GM12878 (cell line): ENCODE measurements around the gene GGCX. TPM values are rescaled to one million over a fixed set of nuclear protein-coding genes. Genes with fewer than 3 reads are reported as not detected.

Source experiments
- ATAC-seq: fragments of 200-7000 bp; cut with Tn5 transposase; 3 replicates; pipeline ENCODE4 v1.9.1; 2020; ENCODE audit warnings: mild to moderate bottlenecking, moderate library complexity
- BruUV-seq: library from RNA; stranded (reverse); fragments of 400-500 nt; replicated peaks from 2 replicates; lab custom pipeline; 2021; lab: Mats Ljungman, UMichigan
- CTCF ChIA-PET: fragments of 300-600 bp; sonication (Branson Sonifier 250); formaldehyde crosslinking; extraction: SDS; loops from one replicate; lab custom pipeline; 2021; ENCODE audit warnings: inconsistent platforms; lab: Yijun Ruan, JAX
- POLR2A ChIA-PET: fragments of 350-600 bp; formaldehyde crosslinking; extraction: SDS; loops from one replicate; lab custom pipeline; 2021; ENCODE audit warnings: inconsistent platforms; lab: Charles Lee
- RAD21 ChIA-PET: fragments of 300-600 bp; sonication (Branson Sonifier 250); formaldehyde crosslinking; loops from one replicate; lab custom pipeline; 2023; ENCODE audit warnings: antibody characterized with exemption; ENCODE audit not compliant: unreplicated experiment; lab: Charles Lee
- SMC1A ChIA-PET: fragments of 300-600 bp; sonication (Branson Sonifier 250); formaldehyde crosslinking; loops from one replicate; lab custom pipeline; 2023; ENCODE audit not compliant: unreplicated experiment, uncharacterized antibody; lab: Charles Lee
- DNase-seq: peaks from one replicate; pipeline ENCODE4 v3.0.0-alpha.2; 2011; ENCODE audit warnings: low read depth, low spot score
- FAIRE-seq: peaks from 3 replicates; lab custom pipeline; 2011; peaks lifted over from hg19 to GRCh38; lab: Jason Lieb, UNC
- H2AFZ ChIP-seq: 2 replicates; pipeline ENCODE4 v1.6.0; 2011; ENCODE audit warnings: low read depth, low read length, control low read depth; ENCODE audit not compliant: control insufficient read depth
- H3K27ac ChIP-seq: 2 replicates; pipeline ENCODE4 v1.5.1; 2011; ENCODE audit warnings: control low read depth; ENCODE audit not compliant: control insufficient read depth, insufficient read depth
- H3K27me3 ChIP-seq, 2 experiments: replicated peaks in 1 of 2; 2 replicates each; pipeline versions ENCODE4 v1.6.0 to v1.6.1; 2011; ENCODE audit warnings: low read length in 1 of 2; ENCODE audit not compliant: control insufficient read depth in 2 of 2, insufficient read depth in 2 of 2
- H3K36me3 ChIP-seq, 2 experiments: 2 replicates each; pipeline ENCODE4 v1.5.1; 2011; ENCODE audit warnings: low read length in 1 of 2; ENCODE audit not compliant: control insufficient read depth in 2 of 2, insufficient read depth in 2 of 2
- H3K4me1 ChIP-seq: 2 replicates; pipeline ENCODE4 v1.6.1; 2011; ENCODE audit warnings: mild to moderate bottlenecking, low read length, moderate library complexity, mixed read lengths; ENCODE audit not compliant: control insufficient read depth, insufficient read depth
- H3K4me2 ChIP-seq: 2 replicates; pipeline ENCODE4 v1.6.0; 2011; ENCODE audit warnings: control low read depth; ENCODE audit not compliant: control insufficient read depth, insufficient read depth
- H3K4me3 ChIP-seq: fragments of 200-600 bp; sonication (generic); 2 replicates; pipeline ENCODE4 v1.5.1; 2016
- H3K79me2 ChIP-seq: 2 replicates; pipeline ENCODE4 v1.6.0; 2011; ENCODE audit warnings: low read length; ENCODE audit not compliant: control insufficient read depth, insufficient read depth
- H3K9ac ChIP-seq: 2 replicates; pipeline ENCODE4 v1.8.0; 2011; ENCODE audit warnings: low read length, control low read depth, mixed read lengths; ENCODE audit not compliant: control insufficient read depth, insufficient read depth
- H3K9me3 ChIP-seq: replicated peaks from 3 replicates; pipeline ENCODE4 v1.5.1; 2011; ENCODE audit warnings: mild to moderate bottlenecking, low read length; ENCODE audit not compliant: control insufficient read depth, insufficient read depth
- H4K20me1 ChIP-seq: 2 replicates; pipeline ENCODE4 v1.6.0; 2011; ENCODE audit not compliant: control insufficient read depth, insufficient read depth
- CBX3 ChIP-seq: fragments of 200-600 bp; sonication (generic); IDR thresholded peaks from 2 replicates; pipeline ENCODE4 v1.6.1; 2016; ENCODE audit warnings: low read depth, borderline replicate concordance
- CEBPB ChIP-seq, 2 experiments: fragments of 150-350 bp in 1 of 2; IDR thresholded peaks; 2 replicates each; pipeline ENCODE4 v1.6.1; 2012 to 2014; ENCODE audit warnings: low read depth in 2 of 2, low read length in 2 of 2, borderline replicate concordance in 1 of 2, inconsistent platforms in 1 of 2
- DPF2 ChIP-seq: fragments of 450-650 bp; IDR thresholded peaks from 2 replicates; pipeline ENCODE4 v1.6.1; 2017; ENCODE audit warnings: mild to moderate bottlenecking
- FOS ChIP-seq: IDR thresholded peaks from 3 replicates; pipeline ENCODE4 v1.6.1; 2011; ENCODE audit warnings: borderline replicate concordance; ENCODE audit not compliant: insufficient read length; ENCODE audit errors: extremely low read depth
- HDAC2 ChIP-seq: fragments of 200-600 bp; sonication (generic); IDR thresholded peaks from 2 replicates; pipeline ENCODE4 v1.6.1; 2017
- HDGF ChIP-seq: fragments of 450-650 bp; IDR thresholded peaks from 2 replicates; pipeline ENCODE4 v1.6.1; 2016; ENCODE audit warnings: antibody characterized with exemption
- NFXL1 ChIP-seq: fragments of 450-650 bp; IDR thresholded peaks from 2 replicates; pipeline ENCODE4 v1.6.1; 2017; ENCODE audit warnings: antibody characterized with exemption, mild to moderate bottlenecking, borderline replicate concordance
- NR2C1 ChIP-seq: fragments of 450-650 bp; IDR thresholded peaks from 2 replicates; pipeline ENCODE4 v1.6.1; 2017; ENCODE audit warnings: antibody characterized with exemption, mild to moderate bottlenecking, moderate library complexity
- NR2C2 ChIP-seq: IDR thresholded peaks from 2 replicates; pipeline ENCODE4 v1.6.1; 2011; ENCODE audit warnings: borderline replicate concordance, low read depth; ENCODE audit not compliant: control insufficient read depth, insufficient read length
- PML ChIP-seq: IDR thresholded peaks from 2 replicates; pipeline ENCODE4 v1.6.1; 2012; ENCODE audit warnings: low read length, inconsistent platforms
- RAD21 ChIP-seq: IDR thresholded peaks from 2 replicates; pipeline ENCODE4 v1.6.1; 2011; ENCODE audit warnings: mild to moderate bottlenecking, low read depth, low read length, moderate library complexity; ENCODE audit not compliant: insufficient read depth
- TAF1 ChIP-seq: IDR thresholded peaks from 2 replicates; pipeline ENCODE4 v1.6.1; 2011; ENCODE audit warnings: mild to moderate bottlenecking, low read depth, low read length, borderline replicate concordance
- TCF3 ChIP-seq: IDR thresholded peaks from 2 replicates; pipeline ENCODE4 v1.6.1; 2012; ENCODE audit warnings: low read depth, mild to moderate bottlenecking, low read length, borderline replicate concordance; ENCODE audit not compliant: insufficient read depth
- YBX1 ChIP-seq: fragments of 450-650 bp; IDR thresholded peaks from 2 replicates; pipeline ENCODE4 v1.6.1; 2016; ENCODE audit warnings: antibody characterized with exemption
- YY1 ChIP-seq: IDR thresholded peaks from 2 replicates; pipeline ENCODE4 v1.6.1; 2011; ENCODE audit warnings: low read depth, mild to moderate bottlenecking, low read length
- ZNF217 ChIP-seq: fragments of 450-650 bp; IDR thresholded peaks from 2 replicates; pipeline ENCODE4 v1.6.1; 2017; ENCODE audit warnings: antibody characterized with exemption, mild to moderate bottlenecking
- ZNF622 ChIP-seq: fragments of 450-650 bp; IDR thresholded peaks from 2 replicates; pipeline ENCODE4 v1.6.1; 2017; ENCODE audit warnings: mild to moderate bottlenecking, inconsistent platforms
- whole genome bisulfite sequencing: methylation state at CpG from one replicate; pipeline ENCODE4 v1.1.6; 2016; ENCODE audit warnings: low lambda C conversion rate; ENCODE audit not compliant: insufficient replicate concordance, insufficient coverage; ENCODE audit errors: missing lambda C conversion rate; 5-methylcytosine and 5-hydroxymethylcytosine counted together
- in situ Hi-C: fragments of 300-500 bp; cut with MboI; formaldehyde crosslinking; loops from 9 replicates; pipeline ENCODE4 v1.14.3; 2018; ENCODE audit warnings: mixed read lengths
- intact Hi-C: fragments of 100-400 bp; cut with micrococcal nuclease; formaldehyde crosslinking; loops from one replicate; pipeline ENCODE4 v1.14.2; 2022; ENCODE audit not compliant: unreplicated experiment
- polyA plus RNA-seq, 11 experiments: library from polyadenylated mRNA; depleted of rRNA in 4 of 11; unstranded in 6 of 11; stranded (reverse) in 5 of 11; fragments of >200 nt; fragmentation: Nextera tagmentation in 4 of 11; fragmentation: Illumina TruSeq in 1 of 11; extraction: Ambion mirVana in 4 of 11; extraction: Trizol in 1 of 11; gene quantifications; 1 replicate in 1 of 11; 2 replicates in 10 of 11; pipeline versions ENCODE4 v1.2.1 to v1.2.3, GENCODE V29; 2011 to 2016; ENCODE audit warnings: inconsistent platforms in 2 of 11, missing spikeins in 2 of 11, low read depth in 1 of 11
- total RNA-seq, 4 experiments: library from RNA; depleted of rRNA in 3 of 4; stranded (reverse); fragments of >200 nt in 3 of 4; fragmentation: Illumina TruSeq in 1 of 4; extraction: Trizol in 1 of 4; gene quantifications; 2 replicates each; pipeline versions ENCODE4 v1.2.1 to v1.2.3, GENCODE V29; 2013 to 2021
- TF ChIP-seq, protein P1 (sequence below): fragments of 450-650 bp; IDR thresholded peaks from 2 replicates; pipeline ENCODE4 v1.6.1; 2017; ENCODE audit warnings: mild to moderate bottlenecking, low read depth, inconsistent platforms; ENCODE audit not compliant: poor library complexity, severe bottlenecking
- TF ChIP-seq, protein P2 (sequence below): IDR thresholded peaks from 2 replicates; pipeline ENCODE4 v1.6.1; 2012; ENCODE audit warnings: low read length, inconsistent platforms
- TF ChIP-seq, protein P3 (sequence below): fragments of 450-650 bp; IDR thresholded peaks from 2 replicates; pipeline ENCODE4 v1.6.1; 2017; ENCODE audit warnings: borderline replicate concordance

Gene GGCX
- total and polyA plus RNA-seq, 10 of the 15 experiments (the other 5 are each of a cell fraction or from before 2014, with no cell fraction given) = 18.1 to 52.7 (median 25.0) TPM

DNA sequence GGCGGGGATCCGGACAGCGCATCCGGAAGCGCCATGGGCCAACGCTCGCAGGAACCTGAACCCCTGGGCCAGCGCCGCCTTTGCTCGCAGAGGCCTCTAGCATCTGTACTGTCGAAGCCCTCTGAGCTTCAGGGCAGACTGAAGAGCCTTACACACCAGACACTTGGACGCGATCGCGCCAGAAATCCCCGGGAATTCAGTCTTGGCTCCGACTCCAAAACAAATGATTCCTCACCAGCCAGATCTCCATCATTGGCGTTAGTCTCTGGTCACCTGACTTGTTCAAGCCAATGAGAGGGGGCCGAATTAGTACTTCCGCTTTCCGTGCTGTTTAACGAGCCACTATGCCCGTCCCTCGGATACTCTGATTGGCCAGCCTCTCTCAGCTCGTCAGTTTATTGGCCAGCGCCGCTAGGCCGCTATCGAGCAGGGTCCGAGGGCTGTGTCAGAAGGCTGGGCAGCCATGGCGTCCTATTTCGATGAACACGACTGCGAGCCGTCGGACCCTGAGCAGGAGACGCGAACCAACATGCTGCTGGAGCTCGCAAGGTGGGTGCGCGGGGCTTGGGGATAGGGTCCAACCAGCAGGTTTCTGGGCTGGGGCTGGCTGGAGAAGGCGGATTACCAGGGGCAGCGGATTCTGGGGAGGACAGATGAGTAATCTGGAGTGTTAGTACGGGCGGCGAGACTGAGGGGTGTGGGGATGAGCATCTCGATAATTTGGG, 34.2 kb upstream of the GGCX start, which contains the start of gene RNF181:
TSS of gene RNF181 (plus strand) at position 445 of the 725 bp plus-strand sequence. CDS start at position 464, 19 bp downstream.
- Histone ChIP-seq H3K4me3 (peak within 1 kb of the TSS; percentile 97), H3K9ac (peak within 1 kb of the TSS; percentile 95), H3K79me2 (peaks cover 28% of the 10 kb centered on the region), H2AFZ (peak within 1 kb of the TSS; percentile 82), H3K9me3 (no peaks in the 10 kb centered on the region), H3K27ac (peak within 1 kb of the TSS; percentile 89), H3K4me1 (peaks cover 9% of the 10 kb centered on the region), H3K4me2 (peak within 1 kb of the TSS; percentile 86), H4K20me1 (no peaks in the 10 kb centered on the region), H3K36me3 (peaks cover 0 to 14% of the 10 kb centered on the region in 2 experiments; a peak in 3 of 4 replicates), H3K27me3 (no peaks in the 10 kb centered on the region)
- FAIRE-seq = peak; percentile 99
- in situ Hi-C loops = no loop called here
- under 1% methylated on average over 47 of the region's 47 CpGs for WGBS
- ChIA-PET POLR2A (interaction anchor here (0.6 to 3.8 kb wide), 18 partner anchors 8 to 241 kb away, joined by 3 to 57 read pairs (median 4); partner anchors contain the start of genes C2orf68, ELMOD3, GGCX and MAT2A), RAD21 (interaction anchor here (0.6 to 2.2 kb wide), 10 partner anchors 10 to 268 kb away, joined by 3 to 9 read pairs (median 6); partner anchors contain the start of genes MAT2A, SH2D6, TGOLN2 and VAMP8), CTCF (interaction anchor here (0.6 to 1.7 kb wide), 10 partner anchors 8 to 599 kb away, joined by 3 to 7 read pairs (median 5); no protein-coding TSS in a partner anchor), SMC1A (interaction anchor here (0.7 to 3.2 kb wide), 13 partner anchors 9 to 192 kb away, joined by 3 to 20 read pairs (median 4); partner anchors contain the start of genes C2orf68, GGCX, MAT2A and SH2D6)
- ATAC-seq = peak; percentile 100
- intact Hi-C loops = no loop called here
- peak; percentile 94 for DNase-seq
- no TSS peak for BruUV-seq
- TF ChIP-seq FOS (peak; percentile 83), NR2C2 (no peak), CEBPB (IDR thresholded peaks at IDR 0.05; ENCODE audit: borderline replicate concordance in 1 of 2, low read depth in 2 of 2, low read length in 2 of 2) (no peak), DPF2 (no peak), RAD21 (no peak), YBX1 (no peak), TAF1 (peak; percentile 77; the same call in 1 of the 2 replicates), ZNF217 (no peak), TCF3 (no peak), PML (peak; percentile 88), NFXL1 (no peak), YY1 (peak; percentile 95), HDGF (no peak), ZNF622 (no peak), HDAC2 (no peak), NR2C1 (no peak), CBX3 (no peak)
- TF ChIP-seq, protein P1, sequence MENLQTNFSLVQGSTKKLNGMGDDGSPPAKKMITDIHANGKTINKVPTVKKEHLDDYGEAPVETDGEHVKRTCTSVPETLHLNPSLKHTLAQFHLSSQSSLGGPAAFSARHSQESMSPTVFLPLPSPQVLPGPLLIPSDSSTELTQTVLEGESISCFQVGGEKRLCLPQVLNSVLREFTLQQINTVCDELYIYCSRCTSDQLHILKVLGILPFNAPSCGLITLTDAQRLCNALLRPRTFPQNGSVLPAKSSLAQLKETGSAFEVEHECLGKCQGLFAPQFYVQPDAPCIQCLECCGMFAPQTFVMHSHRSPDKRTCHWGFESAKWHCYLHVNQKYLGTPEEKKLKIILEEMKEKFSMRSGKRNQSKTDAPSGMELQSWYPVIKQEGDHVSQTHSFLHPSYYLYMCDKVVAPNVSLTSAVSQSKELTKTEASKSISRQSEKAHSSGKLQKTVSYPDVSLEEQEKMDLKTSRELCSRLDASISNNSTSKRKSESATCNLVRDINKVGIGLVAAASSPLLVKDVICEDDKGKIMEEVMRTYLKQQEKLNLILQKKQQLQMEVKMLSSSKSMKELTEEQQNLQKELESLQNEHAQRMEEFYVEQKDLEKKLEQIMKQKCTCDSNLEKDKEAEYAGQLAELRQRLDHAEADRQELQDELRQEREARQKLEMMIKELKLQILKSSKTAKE = no peak
- TF ChIP-seq, protein P2, sequence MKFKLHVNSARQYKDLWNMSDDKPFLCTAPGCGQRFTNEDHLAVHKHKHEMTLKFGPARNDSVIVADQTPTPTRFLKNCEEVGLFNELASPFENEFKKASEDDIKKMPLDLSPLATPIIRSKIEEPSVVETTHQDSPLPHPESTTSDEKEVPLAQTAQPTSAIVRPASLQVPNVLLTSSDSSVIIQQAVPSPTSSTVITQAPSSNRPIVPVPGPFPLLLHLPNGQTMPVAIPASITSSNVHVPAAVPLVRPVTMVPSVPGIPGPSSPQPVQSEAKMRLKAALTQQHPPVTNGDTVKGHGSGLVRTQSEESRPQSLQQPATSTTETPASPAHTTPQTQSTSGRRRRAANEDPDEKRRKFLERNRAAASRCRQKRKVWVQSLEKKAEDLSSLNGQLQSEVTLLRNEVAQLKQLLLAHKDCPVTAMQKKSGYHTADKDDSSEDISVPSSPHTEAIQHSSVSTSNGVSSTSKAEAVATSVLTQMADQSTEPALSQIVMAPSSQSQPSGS = no peak
- TF ChIP-seq, protein P3, sequence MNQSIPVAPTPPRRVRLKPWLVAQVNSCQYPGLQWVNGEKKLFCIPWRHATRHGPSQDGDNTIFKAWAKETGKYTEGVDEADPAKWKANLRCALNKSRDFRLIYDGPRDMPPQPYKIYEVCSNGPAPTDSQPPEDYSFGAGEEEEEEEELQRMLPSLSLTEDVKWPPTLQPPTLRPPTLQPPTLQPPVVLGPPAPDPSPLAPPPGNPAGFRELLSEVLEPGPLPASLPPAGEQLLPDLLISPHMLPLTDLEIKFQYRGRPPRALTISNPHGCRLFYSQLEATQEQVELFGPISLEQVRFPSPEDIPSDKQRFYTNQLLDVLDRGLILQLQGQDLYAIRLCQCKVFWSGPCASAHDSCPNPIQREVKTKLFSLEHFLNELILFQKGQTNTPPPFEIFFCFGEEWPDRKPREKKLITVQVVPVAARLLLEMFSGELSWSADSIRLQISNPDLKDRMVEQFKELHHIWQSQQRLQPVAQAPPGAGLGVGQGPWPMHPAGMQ = no peak
